Measurements from ENCODE around the gene AEN.

- TF ChIP-seq CTCF (IDR thresholded peaks at IDR 0.05 in 4 of 5, conservative IDR thresholded peaks at IDR 0.05 in 1 of 5): no peak
- TF ChIP-seq POLR2A (IDR thresholded peaks at IDR 0.05): no peak
Observed at GRCh38 chr15:88649286-88649733, 28.2 kb downstream of the AEN start.

Data from gastrocnemius medialis (tissue), 4 donors.